Astrocyte (in vitro differentiated cells and primary cell): ENCODE data around the gene NHLH1. TPM values are rescaled to one million over a fixed set of nuclear protein-coding genes. Genes with fewer than 3 reads are reported as not detected.

Experiments used
- DNase-seq: peaks from one replicate; pipeline ENCODE4 v3.0.0-alpha.2; 2010; ENCODE audit warnings: low read depth
- FAIRE-seq: peaks from 2 replicates; lab custom pipeline; 2011; peaks lifted over from hg19 to GRCh38; lab: Jason Lieb, UNC
- H2AFZ ChIP-seq: 2 replicates; pipeline ENCODE4 v1.6.0; 2012; ENCODE audit warnings: low read depth, low read length, inconsistent platforms
- H3K27ac ChIP-seq: 2 replicates; pipeline ENCODE4 v1.5.1; 2011; ENCODE audit warnings: low read depth, low read length, inconsistent platforms
- H3K27me3 ChIP-seq: 2 replicates; pipeline ENCODE4 v1.6.0; 2011; ENCODE audit warnings: low read length, inconsistent platforms; ENCODE audit not compliant: insufficient read depth
- H3K36me3 ChIP-seq: 2 replicates; pipeline ENCODE4 v1.5.1; 2011; ENCODE audit warnings: low read length, inconsistent platforms; ENCODE audit not compliant: insufficient read depth
- H3K4me1 ChIP-seq: 2 replicates; pipeline ENCODE4 v1.5.1; 2011; ENCODE audit warnings: low read length, inconsistent platforms; ENCODE audit not compliant: insufficient read depth
- H3K4me2 ChIP-seq: 2 replicates; pipeline ENCODE4 v1.6.0; 2012; ENCODE audit warnings: low read length, inconsistent platforms
- H3K4me3 ChIP-seq: 2 replicates; pipeline ENCODE4 v1.5.1; 2011; ENCODE audit warnings: low read depth, mild to moderate bottlenecking, low read length, inconsistent platforms; ENCODE audit not compliant: insufficient read depth
- H3K79me2 ChIP-seq: 2 replicates; pipeline ENCODE4 v1.6.0; 2012; ENCODE audit warnings: mild to moderate bottlenecking, low read length, inconsistent platforms; ENCODE audit not compliant: insufficient read depth
- H3K9ac ChIP-seq: 2 replicates; pipeline ENCODE4 v1.6.0; 2012; ENCODE audit warnings: mild to moderate bottlenecking, low read length, inconsistent platforms
- H3K9me3 ChIP-seq: 2 replicates; pipeline ENCODE4 v1.5.1; 2012; ENCODE audit warnings: low read depth, mild to moderate bottlenecking, low read length, inconsistent platforms; ENCODE audit not compliant: insufficient read depth
- H4K20me1 ChIP-seq: 2 replicates; pipeline ENCODE4 v1.6.0; 2012; ENCODE audit warnings: low read length, inconsistent platforms; ENCODE audit not compliant: insufficient read depth
- H3K27ac Mint-ChIP-seq: one replicate; pipeline ENCODE4 v1.8.0; 2021; ENCODE audit warnings: mild to moderate bottlenecking, mixed read lengths; ENCODE audit not compliant: unreplicated experiment
- H3K27me3 Mint-ChIP-seq: one replicate; pipeline ENCODE4 v1.8.0; 2021; ENCODE audit warnings: low read depth, mixed read lengths; ENCODE audit not compliant: unreplicated experiment
- H3K36me3 Mint-ChIP-seq: one replicate; pipeline ENCODE4 v1.8.0; 2021; ENCODE audit warnings: low read depth, mixed read lengths; ENCODE audit not compliant: unreplicated experiment
- H3K4me1 Mint-ChIP-seq: one replicate; pipeline ENCODE4 v1.8.0; 2021; ENCODE audit warnings: low read depth, mixed read lengths; ENCODE audit not compliant: unreplicated experiment
- H3K4me3 Mint-ChIP-seq: one replicate; pipeline ENCODE4 v1.8.0; 2021; ENCODE audit warnings: mild to moderate bottlenecking, moderate library complexity, mixed read lengths; ENCODE audit not compliant: unreplicated experiment
- H3K9me3 Mint-ChIP-seq: one replicate; pipeline ENCODE4 v1.8.0; 2021; ENCODE audit warnings: mild to moderate bottlenecking, mixed read lengths; ENCODE audit not compliant: unreplicated experiment
- CTCF ChIP-seq: IDR thresholded peaks from 2 replicates; pipeline ENCODE4 v1.5.1; 2011; ENCODE audit warnings: low read depth, mild to moderate bottlenecking, inconsistent platforms, low read length, moderate library complexity; ENCODE audit not compliant: insufficient read depth
- EZH2 ChIP-seq: IDR thresholded peaks from 2 replicates; pipeline ENCODE4 v1.6.1; 2012; ENCODE audit warnings: mild to moderate bottlenecking, low read length, inconsistent platforms; ENCODE audit not compliant: insufficient read depth
- total RNA-seq: library from RNA; stranded (reverse); gene quantifications from 2 replicates; pipeline ENCODE4 v1.2.1, GENCODE V29; 2021

Gene NHLH1
- total RNA-seq, 1 donor from 2014 or later = 0.70 TPM

- H3K4me3 Mint-ChIP-seq = no peak overlapping the region
- Histone ChIP-seq H2AFZ (no peak overlapping the region), H3K9me3 (no peaks in the 10 kb centered on the region), H3K27me3 (no peaks in the 10 kb centered on the region), H4K20me1 (peaks cover 89% of the 10 kb centered on the region), H3K4me2 (no peak overlapping the region), H3K79me2 (peaks cover 86% of the 10 kb centered on the region), H3K36me3 (peaks cover 69% of the 10 kb centered on the region), H3K4me1 (no peaks in the 10 kb centered on the region), H3K27ac (no peak overlapping the region), H3K9ac (no peak overlapping the region), H3K4me3 (no peak overlapping the region)
- H3K27ac Mint-ChIP-seq = no peak overlapping the region
- FAIRE-seq (no peak), DNase-seq (no peak)
- no peaks in the 10 kb centered on the region for H3K27me3 Mint-ChIP-seq
- TF ChIP-seq CTCF (no peak), EZH2 (no peak)
- peaks cover 17% of the 10 kb centered on the region for H3K36me3 Mint-ChIP-seq
- H3K9me3 Mint-ChIP-seq = no peaks in the 10 kb centered on the region
- H3K4me1 Mint-ChIP-seq = peaks cover 2% of the 10 kb centered on the region
These were observed 34.4 kb upstream of the NHLH1 start for GRCh38 chr1:160332516-160332915.

GRCh38 chr1:160338580-160338979 is 28.3 kb upstream of the NHLH1 start:
- DNase-seq (no peak), FAIRE-seq (no peak)
- Histone ChIP-seq H3K4me1 (peaks cover 12% of the 10 kb centered on the region), H3K36me3 (peaks cover 44% of the 10 kb centered on the region), H3K9me3 (no peaks in the 10 kb centered on the region), H3K4me2 (peak overlapping the region; percentile 12), H3K79me2 (peaks cover 98% of the 10 kb centered on the region), H3K27me3 (no peaks in the 10 kb centered on the region), H3K4me3 (no peak overlapping the region), H3K27ac (no peak overlapping the region), H4K20me1 (peaks cover 82% of the 10 kb centered on the region), H2AFZ (no peak overlapping the region), H3K9ac (no peak overlapping the region)
- Mint-ChIP-seq H3K36me3 (peaks cover 9% of the 10 kb centered on the region), H3K27ac (no peak overlapping the region), H3K9me3 (no peaks in the 10 kb centered on the region), H3K4me3 (peak overlapping the region; percentile 51), H3K4me1 (peaks cover 25% of the 10 kb centered on the region), H3K27me3 (no peaks in the 10 kb centered on the region)
- TF ChIP-seq EZH2 (no peak), CTCF (no peak)

DNA sequence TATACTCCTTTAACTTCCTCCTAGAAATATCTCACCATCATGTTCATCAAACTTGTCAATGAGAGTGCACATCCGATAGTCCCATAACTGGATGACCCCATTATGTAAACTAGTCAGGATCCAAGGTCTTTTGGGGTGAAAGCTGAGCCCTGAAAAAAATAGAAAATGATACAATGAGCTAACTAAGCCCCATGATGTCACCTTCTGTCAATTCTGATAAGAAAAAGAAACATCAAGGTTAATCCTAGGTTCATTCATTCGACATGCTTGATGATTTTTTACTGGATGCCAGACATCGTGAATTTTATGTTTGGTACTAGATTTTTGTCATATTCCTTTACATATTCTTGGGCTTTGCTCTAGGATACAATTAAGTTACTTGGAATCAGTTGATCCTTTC is 26.7 kb upstream of the NHLH1 start:
- Histone ChIP-seq H3K9ac (peak overlapping the region; percentile 100), H3K9me3 (no peaks in the 10 kb centered on the region), H3K4me1 (peaks cover 17% of the 10 kb centered on the region), H3K4me3 (no peak overlapping the region), H3K27ac (no peak overlapping the region), H3K79me2 (peaks cover 96% of the 10 kb centered on the region), H3K4me2 (peak overlapping the region; percentile 94), H3K27me3 (no peaks in the 10 kb centered on the region), H3K36me3 (peaks cover 30% of the 10 kb centered on the region), H2AFZ (no peak overlapping the region), H4K20me1 (peaks cover 68% of the 10 kb centered on the region)
- TF ChIP-seq EZH2 (no peak), CTCF (no peak)
- Mint-ChIP-seq H3K27me3 (no peaks in the 10 kb centered on the region), H3K9me3 (no peaks in the 10 kb centered on the region), H3K4me1 (peaks cover 30% of the 10 kb centered on the region), H3K4me3 (peak overlapping the region; percentile 100), H3K36me3 (peaks cover 6% of the 10 kb centered on the region), H3K27ac (no peak overlapping the region)
- FAIRE-seq (no peak), DNase-seq (no peak)
